HG02943 (cell line): Measurements from ENCODE around the gene FADD.
"Not testable (repeated sequence)": the region's sequence is repeated elsewhere in the genome, so short reads cannot be mapped to it uniquely, and the experiment has no call there.

Experiments
- ATAC-seq: cut with Tn5 transposase; IDR thresholded peaks from one replicate; pipeline ENCODE4 v1.9.1; 2021; ENCODE audit warnings: mild to moderate bottlenecking, low read depth, moderate library complexity; ENCODE audit not compliant: unreplicated experiment

FADD gene

GRCh38 chr11:70176940-70177689 is 26.0 kb upstream of the FADD start:
- no peak for ATAC-seq

GRCh38 chr11:70180906-70181305 is 22.2 kb upstream of the FADD start:
- no peak for ATAC-seq

GRCh38 chr11:70182266-70182665 is 20.8 kb upstream of the FADD start:
- ATAC-seq = no peak

- ATAC-seq = no peak
These were observed 20.1 kb upstream of the FADD start for GRCh38 chr11:70183032-70183431.

GRCh38 chr11:70183483-70184176 is 19.5 kb upstream of the FADD start:
- no peak for ATAC-seq

- no peak for ATAC-seq
These were observed 18.7 kb upstream of the FADD start for GRCh38 chr11:70184396-70184795.

- no peak for ATAC-seq
These were observed 17.6 kb upstream of the FADD start for GRCh38 chr11:70185348-70186055.

GRCh38 chr11:70186420-70186819 is 16.7 kb upstream of the FADD start:
- ATAC-seq = no peak

GRCh38 chr11:70186936-70187335 is 16.2 kb upstream of the FADD start:
- no peak for ATAC-seq

GRCh38 chr11:70187771-70188170 is 15.3 kb upstream of the FADD start:
- ATAC-seq = no peak

GRCh38 chr11:70189622-70190021 is 13.5 kb upstream of the FADD start:
- ATAC-seq = no peak

GRCh38 chr11:70191495-70192140 is 11.5 kb upstream of the FADD start:
- ATAC-seq = no peak

GRCh38 chr11:70192666-70193410 is 10.3 kb upstream of the FADD start:
- ATAC-seq = no peak

GRCh38 chr11:70193411-70194292 is 9.4 kb upstream of the FADD start:
- no peak for ATAC-seq

GRCh38 chr11:70194792-70195791 is 8.0 kb upstream of the FADD start:
- ATAC-seq = no peak

- ATAC-seq = no peak
These were observed 2.8 kb upstream of the FADD start for GRCh38 chr11:70200212-70200844.

- not testable (repeated sequence) for ATAC-seq
These were observed 2.0 kb upstream of the FADD start for GRCh38 chr11:70201047-70201446.
